ENCODE data around the gene C3AR1.
A peak's percentile ranks its signal among the peaks of the same experiment; 100 is the strongest.
"Not testable (repeated sequence)": the region's sequence is repeated elsewhere in the genome, so short reads cannot be mapped to it uniquely, and the experiment has no call there.

Gene C3AR1

DNA sequence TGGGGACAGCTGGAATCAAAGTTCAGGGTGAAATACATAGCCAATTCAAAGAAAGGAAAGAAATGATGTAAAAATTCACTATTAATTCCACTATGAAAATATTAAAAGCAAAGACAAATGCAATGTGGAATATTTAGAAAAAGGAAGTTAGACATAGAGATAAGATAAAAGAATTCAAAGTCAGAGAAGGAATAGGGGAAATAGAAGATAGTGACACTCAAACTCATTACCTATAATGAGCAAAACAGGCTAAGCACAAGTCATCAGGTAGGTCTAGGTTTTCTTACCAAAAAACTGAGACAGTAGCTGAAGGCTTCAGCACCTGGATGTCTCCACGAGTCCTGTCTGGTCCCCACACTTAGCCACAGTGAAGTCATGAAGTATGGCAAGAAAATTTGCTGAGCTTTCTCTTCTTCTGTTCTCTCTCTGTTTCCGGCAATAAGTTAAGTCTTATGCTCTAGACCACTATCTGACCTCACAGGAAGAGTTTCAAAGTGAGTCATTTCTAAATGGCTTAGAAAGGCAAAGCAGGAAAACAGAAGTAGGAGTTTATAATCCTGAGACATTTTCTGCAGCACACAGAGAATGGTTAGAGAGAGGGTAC lies at the start of gene C3AR1:
TSS of gene C3AR1 (minus strand) at position 369 of the 604 bp plus-strand sequence. CDS start 6,174 bp downstream, outside the sequence.
- peak in 1 of 2 experiments; percentile 25 for DNase-seq

DNA sequence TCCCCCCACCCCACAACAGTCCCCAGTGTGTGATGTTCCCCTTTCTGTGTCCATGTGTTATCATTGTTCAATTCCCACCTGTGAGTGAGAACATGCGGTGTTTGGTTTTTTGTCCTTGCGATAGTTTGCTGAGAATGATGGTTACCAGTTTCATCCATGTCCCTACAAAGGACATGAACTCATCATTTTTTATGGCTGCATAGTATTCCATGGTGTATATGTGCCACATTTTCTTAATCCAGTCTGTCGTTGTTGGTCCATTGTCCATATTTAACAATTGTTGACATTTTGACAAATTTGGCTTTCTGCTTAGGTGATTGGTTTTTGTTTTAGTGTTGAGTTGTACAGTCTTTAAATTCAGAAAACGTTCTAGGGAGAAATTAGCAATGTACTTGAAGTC lies 47.0 kb upstream of the C3AR1 start:
- DNase-seq: not testable (repeated sequence)

DNA sequence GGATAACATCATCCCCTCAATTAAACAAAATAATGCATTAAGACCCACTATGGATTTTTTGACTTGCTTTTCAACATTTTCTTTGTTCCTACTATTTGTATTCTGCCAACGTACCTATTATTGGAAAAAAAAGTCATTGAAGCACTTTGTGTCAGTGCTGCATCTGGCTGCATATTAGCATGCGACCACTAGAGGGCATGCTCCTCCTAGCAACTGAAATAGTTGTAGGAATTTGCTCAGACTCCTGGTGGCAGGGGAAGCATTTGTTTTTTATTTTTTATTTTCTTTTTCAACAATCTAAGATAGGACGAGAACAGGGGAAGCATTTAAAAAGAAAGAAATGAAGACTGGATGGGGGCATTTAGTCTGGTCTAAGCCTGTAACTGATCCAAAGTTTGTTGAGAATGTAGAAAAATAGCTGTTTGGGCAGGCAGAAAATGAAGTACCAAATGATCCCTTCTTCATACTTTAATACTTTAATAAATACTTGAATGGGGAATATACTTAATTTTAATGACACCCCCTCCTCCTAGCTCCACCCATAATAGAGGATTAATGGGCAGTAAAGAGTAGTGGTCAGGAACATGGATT lies 42.7 kb upstream of the C3AR1 start:
- DNase-seq: peak; percentile 82 to 84

DNA sequence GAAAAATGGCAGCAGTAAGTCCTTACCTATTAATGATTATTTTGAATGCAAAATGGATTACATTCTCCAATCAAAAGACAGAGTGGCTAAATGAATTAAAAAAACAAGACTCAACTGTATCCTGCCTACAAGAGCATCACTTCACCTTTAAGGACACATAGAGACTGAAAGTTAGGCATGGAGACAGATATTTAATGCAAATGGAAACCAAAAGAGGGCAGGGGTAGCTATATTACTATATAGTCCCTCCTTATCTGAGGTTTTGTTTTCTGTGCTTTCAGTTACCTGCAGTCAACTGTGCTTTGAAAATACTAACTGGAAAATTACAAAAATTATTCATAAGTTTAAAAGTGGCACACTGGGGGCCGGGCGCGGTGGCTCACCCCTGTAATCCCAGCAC lies 33.1 kb upstream of the C3AR1 start:
- no peak for DNase-seq

DNA sequence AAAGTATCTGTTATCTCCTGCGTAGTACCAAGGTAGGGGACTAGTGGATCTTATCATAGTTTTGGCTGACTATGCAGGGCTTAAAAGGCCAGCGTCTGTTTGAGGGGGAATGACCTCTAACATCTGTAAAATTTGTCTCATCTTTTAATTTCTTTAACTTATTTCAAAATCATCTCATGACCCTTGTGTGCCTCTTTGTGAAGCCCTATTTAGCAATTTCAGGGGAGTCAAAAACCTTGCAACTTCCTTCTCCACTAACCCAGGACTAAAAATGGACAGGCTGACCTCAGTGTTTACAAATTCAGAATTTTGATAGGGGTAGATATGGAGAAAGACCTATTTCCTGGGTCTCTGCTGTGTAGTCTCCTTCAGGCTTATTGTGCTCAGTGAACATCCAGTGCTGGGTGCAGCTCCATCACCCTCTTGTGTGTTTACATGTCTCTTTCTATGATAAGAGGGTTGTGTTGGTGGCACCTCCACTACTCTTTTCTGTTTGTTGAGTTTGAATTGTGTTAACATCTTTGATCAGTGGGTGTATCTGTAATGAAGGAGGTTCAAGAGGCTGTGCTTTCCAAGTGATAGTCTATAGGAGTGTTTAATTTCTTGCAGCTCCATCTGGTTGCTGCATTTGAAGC lies 30.2 kb upstream of the C3AR1 start:
- no peak for DNase-seq

DNA sequence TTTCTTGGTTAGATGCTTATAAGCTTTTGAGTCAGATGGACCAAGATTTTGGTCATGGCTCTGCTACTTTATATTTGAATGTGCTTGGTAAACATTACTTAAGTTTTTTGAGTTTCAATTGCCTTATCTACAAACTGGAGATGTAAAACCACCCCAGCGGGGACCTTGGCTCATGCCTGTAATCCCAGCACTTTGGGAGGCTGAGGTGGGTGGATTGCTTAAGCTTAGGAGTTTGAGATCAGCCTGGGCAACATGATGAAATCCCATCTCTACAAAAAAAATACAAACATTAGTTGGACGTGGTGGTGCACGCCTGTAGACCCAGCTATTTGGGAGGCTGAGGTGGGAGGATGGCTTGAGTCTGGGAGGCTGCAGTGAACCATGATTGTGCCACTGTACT lies 27.1 kb upstream of the C3AR1 start:
- no peak for DNase-seq

DNA sequence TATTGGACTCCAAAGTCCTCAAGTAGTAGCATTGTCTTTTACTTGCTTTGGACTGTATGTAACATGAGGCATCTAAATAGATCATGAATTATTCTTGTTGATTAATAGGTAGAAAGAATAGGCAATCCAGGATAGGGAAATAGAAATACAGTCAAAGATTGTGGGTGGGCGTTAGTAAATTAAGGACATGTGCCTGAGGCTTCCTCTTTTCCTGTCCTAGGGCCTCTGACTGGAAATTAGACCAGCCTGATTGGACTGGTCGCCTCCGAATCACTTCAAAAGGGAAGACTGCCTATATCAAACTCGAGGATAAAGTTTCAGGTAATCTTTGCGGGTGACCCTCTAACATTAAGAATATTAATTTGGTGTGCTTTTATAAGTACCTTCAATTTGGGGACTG lies 23.6 kb upstream of the C3AR1 start:
- DNase-seq: no peak

DNA sequence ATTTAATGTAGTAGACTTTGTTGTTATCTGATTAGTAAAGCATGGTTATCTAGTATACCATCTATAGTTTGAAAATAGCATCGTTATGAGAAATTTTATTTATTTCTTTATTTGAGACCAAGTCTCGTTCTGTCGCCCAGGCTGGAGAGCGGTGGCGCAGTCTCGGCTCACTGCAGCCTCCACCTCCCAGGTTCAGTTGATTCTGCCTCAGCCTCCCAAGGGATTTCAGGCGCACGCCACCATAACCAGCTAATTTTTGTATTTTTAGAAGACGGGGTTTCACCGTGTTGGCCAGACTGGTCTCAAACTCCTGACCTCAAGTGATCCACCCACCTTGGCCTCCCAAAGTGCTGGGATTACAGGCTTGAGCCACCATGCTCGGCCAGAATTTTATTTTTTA lies 23.1 kb upstream of the C3AR1 start:
- not testable (repeated sequence) for DNase-seq

DNA sequence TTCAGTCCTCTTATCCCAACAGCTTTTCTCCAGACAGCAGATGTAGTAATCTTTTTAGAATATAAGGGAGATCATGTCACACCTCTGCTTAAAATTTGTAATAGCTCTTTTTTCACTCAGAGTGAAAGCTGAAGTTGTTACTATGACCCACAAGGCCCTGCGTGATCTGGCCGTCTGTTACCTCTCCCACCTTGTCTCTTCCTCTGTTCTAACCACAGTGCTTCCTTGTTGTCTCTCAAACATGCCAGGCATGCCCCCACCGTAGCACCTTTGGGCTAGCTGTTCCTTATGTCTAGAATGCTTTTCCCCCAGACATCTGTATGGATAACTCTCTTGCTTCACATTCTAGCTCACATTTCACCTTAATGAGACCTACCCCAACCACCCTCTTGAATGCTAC lies 22.4 kb upstream of the C3AR1 start:
- DNase-seq: peak; percentile 32 to 36

DNA sequence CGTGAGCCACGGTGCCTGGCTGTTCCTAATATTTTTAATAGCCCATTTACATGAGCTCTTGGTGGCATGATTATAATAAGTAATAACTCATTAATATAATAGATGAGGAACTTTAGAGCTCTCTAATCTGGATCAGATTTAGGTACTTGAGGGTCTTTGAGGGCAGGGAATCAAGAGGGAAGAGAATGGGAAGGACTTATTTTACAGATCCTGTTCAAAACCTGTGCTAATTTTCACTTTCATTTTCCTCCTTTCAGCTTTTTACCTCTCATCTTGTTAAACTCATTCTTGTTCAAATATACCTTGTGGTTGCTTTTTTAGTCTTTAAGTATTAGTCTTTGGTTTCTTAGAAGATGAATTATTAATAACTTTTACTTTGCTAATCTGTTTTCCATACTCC lies 21.5 kb upstream of the C3AR1 start:
- no peak for DNase-seq

DNA sequence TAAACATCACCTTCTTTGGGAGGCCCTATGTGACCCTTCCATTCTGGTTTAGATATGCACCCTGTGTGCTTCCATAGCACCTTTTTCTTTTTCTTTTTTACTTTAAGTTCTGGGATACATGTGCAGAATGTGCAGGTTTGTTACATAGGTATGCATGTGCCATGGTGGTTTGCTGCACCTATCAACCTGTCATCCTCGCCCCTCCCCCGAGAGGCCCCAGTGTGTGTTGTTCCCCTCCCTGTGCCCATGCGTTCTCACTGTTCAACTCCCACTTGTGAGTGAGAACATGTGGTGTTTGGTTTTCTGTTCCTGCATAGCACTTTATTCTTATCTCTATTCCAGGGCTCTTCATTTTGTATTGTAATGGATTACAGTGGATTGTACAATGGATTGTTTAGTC lies 18.2 kb upstream of the C3AR1 start:
- peak; percentile 35 to 49 for DNase-seq

DNA sequence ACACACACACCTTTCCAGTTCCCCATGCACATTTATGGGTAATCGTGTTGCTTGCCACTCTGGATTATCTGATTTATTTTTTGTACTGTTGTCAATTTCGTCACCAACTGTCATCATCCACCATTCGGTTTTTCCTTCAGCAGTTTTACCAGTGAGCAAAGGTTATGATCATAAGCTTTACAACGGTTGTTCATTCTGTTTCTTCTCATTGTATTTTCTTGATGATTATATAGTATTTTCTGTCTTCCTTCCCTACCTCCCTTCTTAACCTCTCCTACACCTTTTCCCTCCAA lies 16.6 kb upstream of the C3AR1 start:
- DNase-seq: no peak

DNA sequence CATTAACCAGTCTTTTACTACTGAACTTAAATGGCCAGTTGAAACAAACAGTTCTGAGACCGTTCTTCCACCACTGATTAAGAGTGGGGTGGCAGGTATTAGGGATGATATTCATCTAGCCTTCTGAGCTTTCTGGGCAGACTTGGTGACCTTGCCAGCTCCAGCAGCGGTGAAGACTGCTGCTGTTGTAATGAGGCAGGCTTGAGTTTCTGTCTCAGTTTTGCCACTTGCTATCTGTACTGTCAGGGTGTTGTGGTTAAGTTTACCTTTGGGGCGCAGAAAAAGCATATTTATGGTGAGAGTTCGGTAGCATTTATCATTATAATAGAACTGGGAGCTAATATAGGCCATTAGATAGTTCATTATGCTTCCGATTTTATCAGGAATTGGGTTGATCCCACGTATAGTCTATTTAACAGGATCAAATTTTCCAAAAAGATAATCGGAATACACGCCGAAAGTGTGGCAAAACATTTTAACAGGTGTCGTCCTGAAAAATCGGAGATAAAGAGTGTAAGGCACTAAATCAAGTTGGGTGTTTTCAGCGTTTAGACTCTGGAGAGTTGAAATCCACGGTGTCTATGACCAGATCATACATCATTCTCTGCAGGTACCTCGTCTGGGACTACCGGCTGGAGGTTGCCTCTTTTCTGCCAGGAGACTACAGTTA lies 15.2 kb upstream of the C3AR1 start:
- peak; percentile 33 to 42 for DNase-seq

DNA sequence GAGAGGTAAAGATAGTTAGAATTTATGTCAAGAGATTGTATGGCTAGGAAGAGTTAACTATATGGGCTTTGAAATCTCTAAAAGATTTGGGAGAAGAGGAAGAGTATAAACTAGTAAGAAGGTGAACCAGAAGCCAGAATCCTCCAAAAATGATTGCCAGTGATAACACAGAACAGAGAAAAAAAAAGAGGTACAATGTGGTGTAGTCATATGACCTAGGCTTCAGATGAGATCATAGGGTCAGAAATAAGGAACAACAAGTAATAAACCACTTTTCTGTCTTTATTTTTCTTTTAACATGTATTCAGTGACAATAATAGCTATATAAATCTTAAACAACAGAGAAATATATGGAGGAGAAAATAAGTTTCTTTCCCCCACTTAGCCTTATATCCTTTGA lies 14.0 kb upstream of the C3AR1 start:
- no peak for DNase-seq

DNA sequence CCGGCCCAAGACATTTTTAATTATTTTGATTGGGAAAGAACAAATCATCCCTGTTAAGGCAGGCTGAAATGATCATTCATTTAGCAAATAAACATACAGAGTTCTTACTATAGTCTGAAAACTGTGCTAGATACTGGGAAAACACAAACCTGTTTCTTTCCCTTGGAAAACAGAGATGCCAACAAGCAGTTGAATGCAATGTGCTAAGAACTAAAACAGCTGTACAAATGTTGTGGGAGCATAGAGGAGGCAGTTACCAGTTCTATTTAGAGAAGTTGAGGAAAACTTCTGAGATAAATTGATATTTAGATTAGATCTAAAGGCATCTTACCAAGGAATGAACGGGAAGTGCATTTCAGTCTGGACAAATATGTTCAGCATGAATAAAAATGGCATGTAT lies 12.8 kb upstream of the C3AR1 start:
- no peak for DNase-seq

DNA sequence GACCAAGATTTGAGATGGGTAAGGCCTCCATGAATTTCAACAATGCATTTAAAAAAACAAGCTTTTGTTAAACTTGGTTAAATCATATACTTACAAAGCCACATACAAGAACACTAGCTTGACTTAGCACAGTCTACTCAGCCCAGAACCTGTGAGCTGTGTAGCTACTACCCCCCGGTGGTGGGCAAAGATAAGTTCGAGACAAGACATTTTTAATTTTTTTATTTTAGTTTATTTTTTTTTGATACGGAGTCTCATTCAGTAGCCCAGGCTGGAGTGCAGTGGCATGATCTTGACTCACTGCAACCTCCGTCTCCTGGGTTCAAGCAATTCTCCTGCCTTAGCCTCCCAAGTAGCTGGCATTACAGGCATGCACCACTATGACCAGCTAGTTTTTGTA lies 12.2 kb upstream of the C3AR1 start:
- peak; percentile 44 to 63 for DNase-seq

DNA sequence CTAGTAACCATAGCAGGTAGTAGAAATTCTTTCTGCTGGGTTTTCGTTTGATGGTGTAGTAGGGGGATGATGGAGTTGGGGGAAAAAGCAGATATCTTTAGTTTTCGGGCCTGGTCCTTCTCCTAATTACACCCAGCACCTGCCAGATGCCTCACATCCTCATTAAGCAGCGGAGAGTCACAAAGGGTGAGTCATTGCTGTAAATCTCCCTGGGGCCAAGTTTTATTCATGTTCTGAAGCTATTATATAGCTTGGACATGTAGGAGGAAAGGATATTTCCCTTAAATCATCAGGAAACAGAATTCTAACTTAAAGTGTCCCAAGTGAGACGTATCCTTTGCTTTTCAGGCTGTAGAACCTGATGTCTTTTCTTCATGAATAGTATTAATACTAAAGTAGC lies 11.0 kb upstream of the C3AR1 start:
- no peak for DNase-seq

DNA sequence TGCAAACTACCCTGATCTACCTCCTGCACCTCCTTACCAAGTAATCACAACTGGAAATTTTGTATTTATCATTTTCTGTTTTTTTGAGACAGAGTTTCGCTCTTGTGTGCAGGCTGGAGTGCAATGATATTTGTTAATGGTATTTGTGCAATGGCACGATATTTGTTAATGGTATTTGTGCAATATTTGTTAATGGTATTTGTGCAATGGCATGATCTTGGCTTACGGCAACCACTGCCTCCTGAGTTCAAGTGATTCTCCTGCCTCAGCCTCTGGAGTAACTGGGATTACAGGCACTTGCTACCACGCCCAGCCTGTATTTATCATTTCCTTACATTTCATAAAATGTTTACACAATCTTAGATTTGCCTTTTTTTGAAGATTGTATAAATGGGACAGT lies 10.2 kb upstream of the C3AR1 start:
- DNase-seq: no peak

DNA sequence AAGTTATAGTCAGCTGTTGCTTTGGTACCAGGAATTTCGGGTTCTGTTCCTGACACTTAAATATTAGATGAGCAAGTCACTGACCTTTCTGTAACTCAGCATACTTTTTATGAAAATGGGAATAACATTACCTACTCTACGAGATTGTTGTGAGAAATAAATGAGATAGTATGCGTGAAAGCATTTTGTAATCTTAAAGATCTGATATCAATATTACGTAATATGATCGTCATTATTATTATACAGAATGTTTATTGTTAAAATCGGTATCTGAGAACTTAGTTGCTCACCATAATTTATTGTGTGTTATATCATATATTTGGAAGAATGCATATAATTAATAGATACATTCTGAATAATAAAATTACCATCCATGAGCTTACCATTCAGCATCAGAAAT lies 9.8 kb upstream of the C3AR1 start:
- DNase-seq: no peak

DNA sequence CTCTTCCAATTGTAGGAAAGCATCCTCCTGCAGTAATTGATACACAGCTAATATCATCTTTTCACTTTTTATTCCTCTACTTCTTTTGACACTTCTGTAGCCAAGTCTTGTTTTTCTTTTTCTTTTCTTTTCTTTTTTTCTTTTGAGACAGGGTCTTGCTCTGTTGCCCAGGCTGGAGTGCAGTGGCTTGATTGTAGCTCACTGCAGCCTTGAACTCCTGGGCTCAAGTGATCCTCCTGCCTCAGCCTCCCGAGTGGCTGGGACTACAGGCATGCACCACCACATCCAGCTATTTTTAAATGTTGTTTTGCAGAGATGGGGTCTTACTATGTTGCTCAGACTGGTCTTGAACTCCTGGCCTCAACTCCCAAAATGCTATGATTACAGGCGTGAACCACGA lies 5.7 kb upstream of the C3AR1 start:
- DNase-seq: not testable (repeated sequence)

DNA sequence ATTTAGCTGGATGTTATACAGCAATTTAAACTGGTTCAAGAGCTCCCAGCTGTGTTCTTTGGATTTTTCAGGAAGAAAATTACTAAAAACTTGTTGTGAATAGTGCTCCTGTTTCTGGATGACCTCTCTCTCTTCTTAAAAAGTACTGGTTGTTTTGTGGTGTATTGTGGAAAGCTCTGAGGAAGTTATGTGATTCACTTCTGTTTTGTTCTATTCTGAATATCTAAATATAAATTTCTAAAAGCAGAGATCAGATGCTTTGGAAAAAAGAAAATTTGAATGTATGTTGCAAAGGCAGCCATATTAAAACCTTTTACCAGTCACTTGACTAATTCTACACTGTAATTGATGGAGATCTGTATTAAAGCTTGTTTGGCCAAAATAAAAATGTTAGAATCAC lies 3.4 kb upstream of the C3AR1 start:
- no peak for DNase-seq

DNA sequence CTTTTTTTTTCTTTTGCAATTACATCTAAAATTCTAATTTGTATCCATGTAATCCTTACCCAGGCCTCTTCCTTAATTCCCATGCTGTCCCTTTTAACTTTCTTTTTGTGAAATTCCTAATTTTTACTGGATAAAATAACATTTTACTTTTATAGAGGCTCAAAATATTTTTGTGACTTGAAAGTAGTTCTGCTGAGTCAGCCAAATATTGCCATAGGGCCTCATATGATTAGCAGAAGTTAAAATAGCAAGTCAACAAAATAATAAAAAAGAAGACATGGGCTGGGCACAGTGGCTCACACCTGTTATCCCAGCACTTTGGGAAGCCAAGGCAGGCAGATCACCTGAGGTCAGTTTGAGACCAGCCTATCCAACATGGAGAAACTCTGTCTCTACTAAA lies 2.0 kb downstream of the C3AR1 start:
- DNase-seq: no peak

DNA sequence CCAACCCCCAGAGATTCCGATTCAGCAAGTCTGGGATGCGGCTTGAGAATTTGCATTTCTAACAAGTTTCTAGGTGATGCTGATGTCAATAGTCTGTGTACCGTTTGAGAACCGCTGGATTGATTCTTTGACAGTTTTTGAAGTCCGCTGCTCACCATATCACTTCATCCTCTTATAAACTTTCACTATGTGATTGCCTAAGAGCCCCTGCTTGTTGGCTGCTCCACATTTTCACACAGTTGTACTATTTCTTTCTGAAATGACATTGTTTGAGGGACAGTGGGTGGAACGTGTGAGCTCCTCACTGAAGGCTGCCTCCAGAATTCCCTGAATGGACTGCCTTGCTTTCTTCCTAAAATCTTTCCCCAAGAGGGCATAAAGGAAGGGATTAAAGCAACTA lies 7.7 kb downstream of the C3AR1 start:
- DNase-seq: no peak

DNA sequence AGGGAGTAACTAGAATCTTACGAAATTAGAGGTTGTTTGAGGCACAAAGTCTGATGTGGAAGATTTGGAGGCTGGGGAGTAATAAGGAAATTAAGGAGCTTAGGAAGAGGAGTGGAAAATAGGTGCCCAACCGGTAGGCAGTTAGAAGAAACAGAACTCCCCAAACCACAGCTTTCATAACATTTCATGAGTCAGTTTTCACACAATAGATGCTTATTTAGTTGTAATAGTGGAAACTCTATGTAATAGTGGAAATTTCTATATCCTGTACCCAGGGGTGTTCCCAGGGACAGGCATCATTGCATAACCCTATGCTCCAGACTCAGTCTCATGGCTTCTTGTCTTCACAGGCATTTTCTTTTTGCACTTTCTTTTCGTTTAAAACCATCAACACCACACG lies 8.3 kb downstream of the C3AR1 start:
- DNase-seq: no peak

All from activated CD4-positive, alpha-beta T cell treated with anti-CD3 and anti-CD28 coated beads, Interleukin-2, amount 50 U/mL, for 48 hours (primary cell).